GM12878 (cell line): ENCODE results near the gene LGALS9. TPM values are rescaled to one million over a fixed set of nuclear protein-coding genes. Genes with fewer than 3 reads are reported as not detected.
"Not testable (repeated sequence)": the region's sequence is repeated elsewhere in the genome, so short reads cannot be mapped to it uniquely, and the experiment has no call there.

Source experiments
- ATAC-seq: fragments of 200-7000 bp; cut with Tn5 transposase; 3 replicates; pipeline ENCODE4 v1.9.1; 2020; ENCODE audit warnings: mild to moderate bottlenecking, moderate library complexity
- BruUV-seq: library from RNA; stranded (reverse); fragments of 400-500 nt; replicated peaks from 2 replicates; lab custom pipeline; 2021; lab: Mats Ljungman, UMichigan
- CTCF ChIA-PET: fragments of 300-600 bp; sonication (Branson Sonifier 250); formaldehyde crosslinking; extraction: SDS; loops from one replicate; lab custom pipeline; 2021; ENCODE audit warnings: inconsistent platforms; lab: Yijun Ruan, JAX
- POLR2A ChIA-PET: fragments of 350-600 bp; formaldehyde crosslinking; extraction: SDS; loops from one replicate; lab custom pipeline; 2021; ENCODE audit warnings: inconsistent platforms; lab: Charles Lee
- RAD21 ChIA-PET: fragments of 300-600 bp; sonication (Branson Sonifier 250); formaldehyde crosslinking; loops from one replicate; lab custom pipeline; 2023; ENCODE audit warnings: antibody characterized with exemption; ENCODE audit not compliant: unreplicated experiment; lab: Charles Lee
- SMC1A ChIA-PET: fragments of 300-600 bp; sonication (Branson Sonifier 250); formaldehyde crosslinking; loops from one replicate; lab custom pipeline; 2023; ENCODE audit not compliant: unreplicated experiment, uncharacterized antibody; lab: Charles Lee
- DNase-seq: peaks from one replicate; pipeline ENCODE4 v3.0.0-alpha.2; 2011; ENCODE audit warnings: low read depth, low spot score
- FAIRE-seq: peaks from 3 replicates; lab custom pipeline; 2011; peaks lifted over from hg19 to GRCh38; lab: Jason Lieb, UNC
- H2AFZ ChIP-seq: 2 replicates; pipeline ENCODE4 v1.6.0; 2011; ENCODE audit warnings: low read depth, low read length, control low read depth; ENCODE audit not compliant: control insufficient read depth
- H3K27ac ChIP-seq: 2 replicates; pipeline ENCODE4 v1.5.1; 2011; ENCODE audit warnings: control low read depth; ENCODE audit not compliant: control insufficient read depth, insufficient read depth
- H3K27me3 ChIP-seq, 2 experiments: replicated peaks in 1 of 2; 2 replicates each; pipeline versions ENCODE4 v1.6.0 to v1.6.1; 2011; ENCODE audit warnings: low read length in 1 of 2; ENCODE audit not compliant: control insufficient read depth in 2 of 2, insufficient read depth in 2 of 2
- H3K36me3 ChIP-seq, 2 experiments: 2 replicates each; pipeline ENCODE4 v1.5.1; 2011; ENCODE audit warnings: low read length in 1 of 2; ENCODE audit not compliant: control insufficient read depth in 2 of 2, insufficient read depth in 2 of 2
- H3K4me1 ChIP-seq: 2 replicates; pipeline ENCODE4 v1.6.1; 2011; ENCODE audit warnings: mild to moderate bottlenecking, low read length, moderate library complexity, mixed read lengths; ENCODE audit not compliant: control insufficient read depth, insufficient read depth
- H3K4me2 ChIP-seq: 2 replicates; pipeline ENCODE4 v1.6.0; 2011; ENCODE audit warnings: control low read depth; ENCODE audit not compliant: control insufficient read depth, insufficient read depth
- H3K4me3 ChIP-seq: fragments of 200-600 bp; sonication (generic); 2 replicates; pipeline ENCODE4 v1.5.1; 2016
- H3K79me2 ChIP-seq: 2 replicates; pipeline ENCODE4 v1.6.0; 2011; ENCODE audit warnings: low read length; ENCODE audit not compliant: control insufficient read depth, insufficient read depth
- H3K9ac ChIP-seq: 2 replicates; pipeline ENCODE4 v1.8.0; 2011; ENCODE audit warnings: low read length, control low read depth, mixed read lengths; ENCODE audit not compliant: control insufficient read depth, insufficient read depth
- H3K9me3 ChIP-seq: replicated peaks from 3 replicates; pipeline ENCODE4 v1.5.1; 2011; ENCODE audit warnings: mild to moderate bottlenecking, low read length; ENCODE audit not compliant: control insufficient read depth, insufficient read depth
- H4K20me1 ChIP-seq: 2 replicates; pipeline ENCODE4 v1.6.0; 2011; ENCODE audit not compliant: control insufficient read depth, insufficient read depth
- BRCA1 ChIP-seq: IDR thresholded peaks from 2 replicates; pipeline ENCODE4 v1.6.1; 2011; ENCODE audit warnings: low read depth, low read length, improper control_type of control experiment
- CEBPB ChIP-seq, 2 experiments: fragments of 150-350 bp in 1 of 2; IDR thresholded peaks; 2 replicates each; pipeline ENCODE4 v1.6.1; 2012 to 2014; ENCODE audit warnings: low read depth in 2 of 2, low read length in 2 of 2, borderline replicate concordance in 1 of 2, inconsistent platforms in 1 of 2
- CTCF ChIP-seq, 3 experiments: IDR thresholded peaks in 2 of 3; conservative IDR thresholded peaks in 1 of 3; 2 replicates each; pipeline ENCODE4 v1.5.1; 2011; ENCODE audit warnings: low read depth in 3 of 3, low read length in 3 of 3, mild to moderate bottlenecking in 3 of 3, control low read depth in 2 of 3, moderate library complexity in 2 of 3, inconsistent platforms in 1 of 3, mixed read lengths in 1 of 3; ENCODE audit not compliant: control insufficient read depth in 2 of 3, insufficient read depth in 1 of 3; ENCODE audit errors: extremely low read depth in 1 of 3
- FOXM1 ChIP-seq: IDR thresholded peaks from 2 replicates; pipeline ENCODE4 v1.6.1; 2012; ENCODE audit warnings: low read depth, mild to moderate bottlenecking, inconsistent platforms, low read length, moderate library complexity
- KAT2A ChIP-seq: conservative IDR thresholded peaks from 2 replicates; pipeline ENCODE4 v1.6.1; 2011; ENCODE audit warnings: low read depth, low read length; ENCODE audit not compliant: control insufficient read depth
- NR2C1 ChIP-seq: fragments of 450-650 bp; IDR thresholded peaks from 2 replicates; pipeline ENCODE4 v1.6.1; 2017; ENCODE audit warnings: antibody characterized with exemption, mild to moderate bottlenecking, moderate library complexity
- NR2F1 ChIP-seq: fragments of 450-650 bp; conservative IDR thresholded peaks from 2 replicates; pipeline ENCODE4 v1.6.1; 2017; ENCODE audit warnings: mild to moderate bottlenecking
- POLR2AphosphoS5 ChIP-seq: IDR thresholded peaks from 2 replicates; pipeline ENCODE4 v1.6.1; 2011; ENCODE audit warnings: mild to moderate bottlenecking, low read length, inconsistent platforms
- RFX5 ChIP-seq: IDR thresholded peaks from 2 replicates; pipeline ENCODE4 v1.6.1; 2011; ENCODE audit warnings: low read depth, low read length, improper control_type of control experiment
- TAF1 ChIP-seq: IDR thresholded peaks from 2 replicates; pipeline ENCODE4 v1.6.1; 2011; ENCODE audit warnings: mild to moderate bottlenecking, low read depth, low read length, borderline replicate concordance
- TARDBP ChIP-seq: IDR thresholded peaks from 2 replicates; pipeline ENCODE4 v1.6.1; 2016; ENCODE audit warnings: borderline replicate concordance
- YY1 ChIP-seq: IDR thresholded peaks from 2 replicates; pipeline ENCODE4 v1.6.1; 2011; ENCODE audit warnings: low read depth, mild to moderate bottlenecking, low read length
- ZNF24 ChIP-seq: fragments of 450-650 bp; IDR thresholded peaks from 2 replicates; pipeline ENCODE4 v1.6.1; 2017; ENCODE audit warnings: antibody characterized with exemption, mild to moderate bottlenecking
- WGBS: methylation state at CpG from one replicate; pipeline ENCODE4 v1.1.6; 2016; ENCODE audit warnings: low lambda C conversion rate; ENCODE audit not compliant: insufficient replicate concordance, insufficient coverage; ENCODE audit errors: missing lambda C conversion rate; 5-methylcytosine and 5-hydroxymethylcytosine counted together
- in situ Hi-C: fragments of 300-500 bp; cut with MboI; formaldehyde crosslinking; loops from 9 replicates; pipeline ENCODE4 v1.14.3; 2018; ENCODE audit warnings: mixed read lengths
- intact Hi-C: fragments of 100-400 bp; cut with micrococcal nuclease; formaldehyde crosslinking; loops from one replicate; pipeline ENCODE4 v1.14.2; 2022; ENCODE audit not compliant: unreplicated experiment
- polyA plus RNA-seq, 11 experiments: library from polyadenylated mRNA; depleted of rRNA in 4 of 11; unstranded in 6 of 11; stranded (reverse) in 5 of 11; fragments of >200 nt; fragmentation: Nextera tagmentation in 4 of 11; fragmentation: Illumina TruSeq in 1 of 11; extraction: Ambion mirVana in 4 of 11; extraction: Trizol in 1 of 11; gene quantifications; 1 replicate in 1 of 11; 2 replicates in 10 of 11; pipeline versions ENCODE4 v1.2.1 to v1.2.3, GENCODE V29; 2011 to 2016; ENCODE audit warnings: inconsistent platforms in 2 of 11, missing spikeins in 2 of 11, low read depth in 1 of 11
- total RNA-seq, 4 experiments: library from RNA; depleted of rRNA in 3 of 4; stranded (reverse); fragments of >200 nt in 3 of 4; fragmentation: Illumina TruSeq in 1 of 4; extraction: Trizol in 1 of 4; gene quantifications; 2 replicates each; pipeline versions ENCODE4 v1.2.1 to v1.2.3, GENCODE V29; 2013 to 2021

Gene LGALS9
- total and polyA plus RNA-seq, 10 of the 15 experiments (the other 5 are each of a cell fraction or from before 2014, with no cell fraction given) = 22.5 to 294 (median 155) TPM

- H3K4me3 ChIP-seq = peak overlapping the region; percentile 78
- 25% methylated on average over 11 of the region's 11 CpGs for whole genome bisulfite sequencing
- peak overlapping the region; percentile 89 for H3K9ac ChIP-seq
- H3K27me3 ChIP-seq = no peaks in the 10 kb centered on the region
- RAD21 ChIA-PET = interaction anchor here (0.6 to 2.0 kb wide), 9 partner anchors 17 to 396 kb away, joined by 3 to 6 read pairs (median 3); no protein-coding TSS in a partner anchor
- peaks cover 11% of the 10 kb centered on the region for H3K4me1 ChIP-seq
- SMC1A ChIA-PET = interaction anchor here (0.8 to 2.1 kb wide), 8 partner anchors 11 to 337 kb away, joined by 3 to 10 read pairs (median 3); no protein-coding TSS in a partner anchor
- H2AFZ ChIP-seq = no peak overlapping the region
- peaks cover 56% of the 10 kb centered on the region for H3K79me2 ChIP-seq
- no peaks in the 10 kb centered on the region for H4K20me1 ChIP-seq
- CTCF ChIA-PET = interaction anchor here (0.9 to 6.7 kb wide), 15 partner anchors 14 to 432 kb away, joined by 3 to 59 read pairs (median 5); no protein-coding TSS in a partner anchor
- peak overlapping the region; percentile 89 for H3K27ac ChIP-seq
- no TSS peak for BruUV-seq
- POLR2A ChIA-PET = no interaction called here
- no peak for DNase-seq
- intact Hi-C loops (no loop called here), in situ Hi-C loops (loop anchor here (10.0 kb wide), 1 partner anchor 277 kb away; no protein-coding TSS in a partner anchor)
- TF ChIP-seq CTCF (IDR thresholded peaks at IDR 0.05 in 2 of 3, conservative IDR thresholded peaks at IDR 0.05 in 1 of 3; ENCODE audit: control insufficient read depth in 2 of 3, extremely low read depth in 1 of 3, insufficient read depth in 1 of 3, low read depth in 3 of 3, low read length in 3 of 3) = peak in 2 of 3 experiments; percentile 45 to 50; a peak in 4 of 6 replicates
- no peak for TF ChIP-seq FOXM1
- no peak for TF ChIP-seq YY1
- no peak for TF ChIP-seq RFX5
- no peak for TF ChIP-seq ZNF24
- no peak for TF ChIP-seq TARDBP
- no peak for TF ChIP-seq CEBPB (IDR thresholded peaks at IDR 0.05; ENCODE audit: borderline replicate concordance in 1 of 2, low read depth in 2 of 2, low read length in 2 of 2)
- TF ChIP-seq NR2C1 = no peak
- TF ChIP-seq POLR2AphosphoS5 = peak; percentile 30; the same call in 1 of the 2 replicates
- no peak for TF ChIP-seq TAF1
- TF ChIP-seq BRCA1 = no peak
- TF ChIP-seq KAT2A = no peak
- peak; percentile 36; the same call in 1 of the 2 replicates for TF ChIP-seq NR2F1
- H3K9me3 ChIP-seq = no peaks in the 10 kb centered on the region
- ATAC-seq = peak; percentile 35
- H3K4me2 ChIP-seq = peak overlapping the region; percentile 96
- no peaks in the 10 kb centered on the region; a peak in 1 of 4 replicates for H3K36me3 ChIP-seq
- no peak for FAIRE-seq
Measured at GRCh38 chr17:27631897-27632725, 1.1 kb downstream of the LGALS9 start.

- H3K27me3 ChIP-seq, H3K9me3 ChIP-seq, intact Hi-C loops, BruUV-seq, H4K20me1 ChIP-seq, H2AFZ ChIP-seq, FAIRE-seq, DNase-seq, H3K36me3 ChIP-seq, ATAC-seq, POLR2A ChIA-PET: not testable (repeated sequence)
- ChIA-PET RAD21 (interaction anchor here (0.6 to 2.0 kb wide), 8 partner anchors 18 to 397 kb away, joined by 3 to 6 read pairs (median 3); no protein-coding TSS in a partner anchor), CTCF (interaction anchor here (0.9 to 6.7 kb wide), 18 partner anchors 9 to 432 kb away, joined by 3 to 59 read pairs (median 4); partner anchors contain the start of gene KSR1), SMC1A (interaction anchor here (0.8 to 2.1 kb wide), 9 partner anchors 12 to 338 kb away, joined by 3 to 10 read pairs (median 3); no protein-coding TSS in a partner anchor)
- WGBS = 77% methylated on average over 9 of the region's 9 CpGs
- peaks cover 56% of the 10 kb centered on the region for H3K79me2 ChIP-seq
- H3K4me3 ChIP-seq = peak overlapping the region; percentile 78
- H3K27ac ChIP-seq = peak overlapping the region; percentile 89
- in situ Hi-C loops = loop anchor here (10.0 kb wide), 1 partner anchor 278 kb away; no protein-coding TSS in a partner anchor
- H3K9ac ChIP-seq = peak overlapping the region; percentile 89
- peak overlapping the region; percentile 96 for H3K4me2 ChIP-seq
- peaks cover 11% of the 10 kb centered on the region for H3K4me1 ChIP-seq
Measured at GRCh38 chr17:27632766-27633165, 1.8 kb downstream of the LGALS9 start.
